Neural progenitor cell (in vitro differentiated cells): ENCODE results near the gene COPB1. TPM values are rescaled to one million over a fixed set of nuclear protein-coding genes. Genes with fewer than 3 reads are reported as not detected.

Experiments used
- DNase-seq: peaks from one replicate; pipeline ENCODE4 v3.0.0-alpha.2; 2016; ENCODE audit warnings: low spot score
- H2AFZ ChIP-seq: fragments of 200-600 bp; sonication (generic); replicated peaks from 2 replicates; pipeline ENCODE4 v1.6.1; 2016; ENCODE audit warnings: antibody characterized with exemption
- H3F3A ChIP-seq: fragments of 200-600 bp; sonication (generic); 2 replicates; pipeline ENCODE4 v1.6.1; 2016; ENCODE audit warnings: antibody characterized with exemption, low read depth
- H3K27ac ChIP-seq: fragments of 200-600 bp; sonication (generic); 2 replicates; pipeline ENCODE4 v1.5.1; 2016; ENCODE audit warnings: mild to moderate bottlenecking
- H3K27me3 ChIP-seq: fragments of 200-600 bp; sonication (generic); 2 replicates; pipeline ENCODE4 v1.6.1; 2016; ENCODE audit warnings: mild to moderate bottlenecking, moderate library complexity
- H3K36me3 ChIP-seq: fragments of 200-600 bp; sonication (generic); 2 replicates; pipeline ENCODE4 v1.5.1; 2016
- H3K4me1 ChIP-seq: fragments of 200-600 bp; sonication (generic); 2 replicates; pipeline ENCODE4 v1.6.1; 2016; ENCODE audit warnings: mixed run types
- H3K4me2 ChIP-seq: fragments of 200-600 bp; sonication (generic); 2 replicates; pipeline ENCODE4 v1.6.1; 2016
- H3K4me3 ChIP-seq: fragments of 200-600 bp; sonication (generic); 2 replicates; pipeline ENCODE4 v1.5.1; 2016
- H3K79me2 ChIP-seq: fragments of 200-600 bp; sonication (generic); 2 replicates; pipeline ENCODE4 v1.6.1; 2016; ENCODE audit warnings: low read depth
- H3K9ac ChIP-seq: fragments of 200-600 bp; sonication (generic); 2 replicates; pipeline ENCODE4 v1.6.1; 2016
- H3K9me3 ChIP-seq: fragments of 200-600 bp; sonication (generic); 2 replicates; pipeline ENCODE4 v1.5.1; 2016; ENCODE audit warnings: low read depth
- H4K20me1 ChIP-seq: fragments of 200-600 bp; sonication (generic); 2 replicates; pipeline ENCODE4 v1.6.1; 2016; ENCODE audit warnings: low read depth
- H3K27ac Mint-ChIP-seq: 3 replicates; pipeline ENCODE4 v1.8.0; 2021; ENCODE audit warnings: mixed read lengths
- H3K27me3 Mint-ChIP-seq: 2 replicates; pipeline ENCODE4 v1.8.0; 2022; ENCODE audit warnings: low read depth, mild to moderate bottlenecking, inconsistent platforms, moderate library complexity, mixed read lengths; ENCODE audit not compliant: insufficient read depth
- H3K36me3 Mint-ChIP-seq: 3 replicates; pipeline ENCODE4 v1.8.0; 2021; ENCODE audit warnings: mixed read lengths
- H3K4me1 Mint-ChIP-seq: 3 replicates; pipeline ENCODE4 v1.8.0; 2021; ENCODE audit warnings: mixed read lengths
- H3K4me3 Mint-ChIP-seq: 3 replicates; pipeline ENCODE4 v1.8.0; 2021; ENCODE audit warnings: mild to moderate bottlenecking, moderate library complexity, mixed read lengths
- H3K9me3 Mint-ChIP-seq: 3 replicates; pipeline ENCODE4 v1.8.0; 2020; ENCODE audit warnings: mixed read lengths
- EZH2 ChIP-seq: fragments of 200-600 bp; sonication (generic); IDR thresholded peaks from 2 replicates; pipeline ENCODE4 v1.6.1; 2017; ENCODE audit warnings: antibody characterized with exemption, mild to moderate bottlenecking, moderate library complexity
- EZH2phosphoT487 ChIP-seq: fragments of 200-600 bp; sonication (generic); IDR thresholded peaks from 2 replicates; pipeline ENCODE4 v1.6.1; 2017; ENCODE audit warnings: antibody characterized with exemption
- total RNA-seq: library from RNA; depleted of rRNA; stranded (reverse); fragments of >200 nt; gene quantifications from 2 replicates; pipeline ENCODE4 v1.2.3, GENCODE V29; 2015; ENCODE audit warnings: low replicate concordance
- TF ChIP-seq, protein P1 (sequence below): fragments of 200-600 bp; sonication (generic); IDR thresholded peaks from 2 replicates; pipeline ENCODE4 v1.5.1; 2017; ENCODE audit warnings: antibody characterized with exemption, mild to moderate bottlenecking

The COPB1 gene
- total RNA-seq, 1 donor from 2014 or later, result 212 TPM

DNA sequence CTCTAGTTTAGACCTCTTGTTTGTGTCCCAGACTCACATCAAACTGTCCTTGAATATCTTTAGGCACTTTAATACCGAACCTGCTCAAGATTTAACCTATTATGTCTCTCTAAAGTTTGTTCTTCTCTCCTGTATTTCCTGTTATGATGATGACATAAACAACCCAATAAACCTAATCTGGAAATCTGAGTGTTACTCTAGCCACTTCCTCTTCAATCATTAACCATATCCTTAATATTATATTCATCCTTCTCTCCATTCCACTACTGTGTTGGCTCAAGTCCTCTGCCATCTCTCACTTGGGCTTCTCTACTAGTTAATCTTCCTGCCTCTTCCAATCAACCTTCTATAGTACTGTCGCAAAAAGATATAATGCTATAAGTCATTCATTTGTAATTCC lies 36.0 kb downstream of the COPB1 start:
- H3K9ac ChIP-seq, result no peak overlapping the region
- H2AFZ ChIP-seq, result no peak overlapping the region
- H3K36me3 ChIP-seq, result peaks cover 56% of the 10 kb centered on the region
- H3K27me3 ChIP-seq, result no peaks in the 10 kb centered on the region
- H3K4me3 ChIP-seq, result no peak overlapping the region
- no peaks in the 10 kb centered on the region for H3K4me1 ChIP-seq
- Mint-ChIP-seq H3K27ac (no peak overlapping the region), H3K4me1 (no peaks in the 10 kb centered on the region), H3K9me3 (no peaks in the 10 kb centered on the region), H3K36me3 (peaks cover 14% of the 10 kb centered on the region), H3K4me3 (no peak overlapping the region), H3K27me3 (no peaks in the 10 kb centered on the region)
- H3K79me2 ChIP-seq, result no peaks in the 10 kb centered on the region
- no peaks in the 10 kb centered on the region for H3F3A ChIP-seq
- no peak for TF ChIP-seq EZH2
- TF ChIP-seq EZH2phosphoT487, result no peak
- TF ChIP-seq, protein P1, sequence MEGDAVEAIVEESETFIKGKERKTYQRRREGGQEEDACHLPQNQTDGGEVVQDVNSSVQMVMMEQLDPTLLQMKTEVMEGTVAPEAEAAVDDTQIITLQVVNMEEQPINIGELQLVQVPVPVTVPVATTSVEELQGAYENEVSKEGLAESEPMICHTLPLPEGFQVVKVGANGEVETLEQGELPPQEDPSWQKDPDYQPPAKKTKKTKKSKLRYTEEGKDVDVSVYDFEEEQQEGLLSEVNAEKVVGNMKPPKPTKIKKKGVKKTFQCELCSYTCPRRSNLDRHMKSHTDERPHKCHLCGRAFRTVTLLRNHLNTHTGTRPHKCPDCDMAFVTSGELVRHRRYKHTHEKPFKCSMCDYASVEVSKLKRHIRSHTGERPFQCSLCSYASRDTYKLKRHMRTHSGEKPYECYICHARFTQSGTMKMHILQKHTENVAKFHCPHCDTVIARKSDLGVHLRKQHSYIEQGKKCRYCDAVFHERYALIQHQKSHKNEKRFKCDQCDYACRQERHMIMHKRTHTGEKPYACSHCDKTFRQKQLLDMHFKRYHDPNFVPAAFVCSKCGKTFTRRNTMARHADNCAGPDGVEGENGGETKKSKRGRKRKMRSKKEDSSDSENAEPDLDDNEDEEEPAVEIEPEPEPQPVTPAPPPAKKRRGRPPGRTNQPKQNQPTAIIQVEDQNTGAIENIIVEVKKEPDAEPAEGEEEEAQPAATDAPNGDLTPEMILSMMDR, result no peak
- DNase-seq, result no peak
- no peaks in the 10 kb centered on the region for H4K20me1 ChIP-seq
- H3K4me2 ChIP-seq, result no peak overlapping the region
- H3K9me3 ChIP-seq, result no peaks in the 10 kb centered on the region
- no peak overlapping the region for H3K27ac ChIP-seq

DNA sequence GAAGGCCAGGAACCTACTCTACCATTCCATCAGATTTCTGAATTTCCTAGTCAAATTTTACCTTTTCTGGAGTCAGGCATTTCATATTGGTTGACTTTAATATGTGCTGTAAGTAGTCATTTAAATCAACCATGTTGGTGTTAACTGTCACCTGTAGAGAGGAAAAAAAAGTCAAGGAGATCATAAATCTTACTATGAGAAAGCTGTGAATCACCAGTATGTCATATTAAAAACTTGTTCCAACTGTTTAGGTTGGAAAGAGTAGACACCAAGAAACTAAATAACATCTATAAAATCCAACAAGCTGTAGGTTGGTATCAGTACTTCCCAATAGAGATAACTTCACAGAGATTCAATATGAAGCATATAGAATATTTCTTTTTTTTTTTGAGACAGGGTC lies 39.5 kb downstream of the COPB1 start:
- H3K4me2 ChIP-seq, result no peak overlapping the region
- H2AFZ ChIP-seq, result no peak overlapping the region
- H3K79me2 ChIP-seq, result no peaks in the 10 kb centered on the region
- H3K27ac ChIP-seq, result no peak overlapping the region
- TF ChIP-seq, protein P1, result no peak
- TF ChIP-seq EZH2phosphoT487 (no peak), EZH2 (no peak)
- no peak for DNase-seq
- H3F3A ChIP-seq, result peaks cover 21% of the 10 kb centered on the region
- no peak overlapping the region for H3K4me3 ChIP-seq
- no peaks in the 10 kb centered on the region for H3K9me3 Mint-ChIP-seq
- H3K27me3 Mint-ChIP-seq, result no peaks in the 10 kb centered on the region
- H3K27me3 ChIP-seq, result no peaks in the 10 kb centered on the region
- H3K36me3 ChIP-seq, result peaks cover 32% of the 10 kb centered on the region
- H3K4me1 Mint-ChIP-seq, result no peaks in the 10 kb centered on the region
- H3K4me3 Mint-ChIP-seq, result no peak overlapping the region
- no peak overlapping the region for H3K27ac Mint-ChIP-seq
- H3K9me3 ChIP-seq, result no peaks in the 10 kb centered on the region
- H4K20me1 ChIP-seq, result no peaks in the 10 kb centered on the region
- H3K36me3 Mint-ChIP-seq, result peaks cover 13% of the 10 kb centered on the region
- H3K4me1 ChIP-seq, result no peaks in the 10 kb centered on the region
- no peak overlapping the region for H3K9ac ChIP-seq

DNA sequence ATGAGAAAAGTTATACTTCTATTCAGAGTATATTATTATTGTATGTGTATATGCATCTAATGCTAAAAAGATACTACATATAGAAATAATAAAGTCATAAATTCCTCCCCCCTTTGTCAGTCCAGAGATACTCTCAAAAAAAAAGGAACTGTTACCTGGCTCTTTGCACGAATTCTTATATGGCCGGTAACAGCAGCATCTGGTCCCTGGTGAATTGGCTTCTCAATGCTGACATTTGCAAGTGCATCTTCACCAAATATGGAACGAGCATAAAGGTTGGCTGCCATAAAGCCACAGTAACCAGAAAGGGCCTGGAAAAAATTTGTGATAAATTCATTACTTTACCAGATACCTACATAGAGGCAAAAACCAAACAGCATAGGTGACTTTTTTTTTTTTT lies 41.2 kb downstream of the COPB1 start:
- H3K9me3 ChIP-seq, result no peaks in the 10 kb centered on the region
- no peak overlapping the region for H2AFZ ChIP-seq
- H3K4me3 ChIP-seq, result no peak overlapping the region
- peaks cover 21% of the 10 kb centered on the region for H3F3A ChIP-seq
- H3K4me3 Mint-ChIP-seq, result no peak overlapping the region
- H3K27ac Mint-ChIP-seq, result no peak overlapping the region
- TF ChIP-seq EZH2phosphoT487 (no peak), EZH2 (no peak)
- TF ChIP-seq, protein P1, result no peak
- H3K27me3 ChIP-seq, result no peaks in the 10 kb centered on the region
- no peak overlapping the region for H3K4me2 ChIP-seq
- H3K9ac ChIP-seq, result no peak overlapping the region
- peaks cover 13% of the 10 kb centered on the region for H3K36me3 Mint-ChIP-seq
- peaks cover 25% of the 10 kb centered on the region for H3K36me3 ChIP-seq
- no peaks in the 10 kb centered on the region for H3K79me2 ChIP-seq
- H4K20me1 ChIP-seq, result no peaks in the 10 kb centered on the region
- no peaks in the 10 kb centered on the region for H3K4me1 ChIP-seq
- H3K27ac ChIP-seq, result no peak overlapping the region
- DNase-seq, result no peak
- no peaks in the 10 kb centered on the region for H3K4me1 Mint-ChIP-seq
- H3K27me3 Mint-ChIP-seq, result no peaks in the 10 kb centered on the region
- H3K9me3 Mint-ChIP-seq, result no peaks in the 10 kb centered on the region
